Spinal cord (tissue), 10 donors: ENCODE results near the gene MRPS18C. TPM values are rescaled to one million over a fixed set of nuclear protein-coding genes. Genes with fewer than 3 reads are reported as not detected.

Experiments
- DNase-seq, 6 donors: peaks; one replicate each; pipeline versions ENCODE4 v3.0.0 to v3.0.0-alpha.2; 2013 to 2015; ENCODE audit warnings: low spot score in 6 of 6, low read depth in 4 of 6
- H3K27ac ChIP-seq: one replicate; pipeline ENCODE4 v1.5.1; 2013; ENCODE audit warnings: low read depth, low read length, control low read depth
- H3K27me3 ChIP-seq: one replicate; pipeline ENCODE4 v1.6.1; 2013; ENCODE audit warnings: low read length; ENCODE audit not compliant: control insufficient read depth, insufficient read depth
- H3K36me3 ChIP-seq: one replicate; pipeline ENCODE4 v1.6.1; 2013; ENCODE audit warnings: low read length; ENCODE audit not compliant: control insufficient read depth, insufficient read depth
- H3K4me1 ChIP-seq: one replicate; pipeline ENCODE4 v1.6.1; 2013; ENCODE audit warnings: low read length; ENCODE audit not compliant: control insufficient read depth, insufficient read depth
- H3K4me3 ChIP-seq: one replicate; pipeline ENCODE4 v1.5.1; 2013; ENCODE audit warnings: low read depth, low read length, control low read depth
- H3K9me3 ChIP-seq: one replicate; pipeline ENCODE4 v1.6.1; 2013; ENCODE audit warnings: low read length; ENCODE audit not compliant: control insufficient read depth, insufficient read depth
- WGBS: methylation state at CpG from one replicate; pipeline ENCODE4 v1.1.5; 2013; ENCODE audit warnings: missing lambda C conversion rate; ENCODE audit not compliant: insufficient coverage; 5-methylcytosine and 5-hydroxymethylcytosine counted together
- polyA plus RNA-seq, 2 donors: library from polyadenylated mRNA; unstranded; fragments of 120-200 nt; gene quantifications; one replicate each; pipeline ENCODE4 v1.2.1, GENCODE V29; 2013; ENCODE audit not compliant: insufficient read length in 2 of 2
- total RNA-seq, 2 donors: library from RNA; depleted of rRNA in 1 of 2; stranded (reverse); fragments of 120-200 nt in 1 of 2; fragments of >200 nt in 1 of 2; gene quantifications; one replicate each; pipeline versions ENCODE4 v1.2.3 to v1.2.4, GENCODE V29; 2013 to 2014
- donor health status: healthy.

Gene MRPS18C
- total and polyA plus RNA-seq, 4 donors = 30.1 to 64.7 (median 52.6) TPM

- Histone ChIP-seq H3K4me1 (no peaks in the 10 kb centered on the region), H3K27me3 (no peaks in the 10 kb centered on the region), H3K4me3 (no peak overlapping the region), H3K27ac (no peak overlapping the region), H3K9me3 (no peaks in the 10 kb centered on the region), H3K36me3 (peaks cover 16% of the 10 kb centered on the region)
- 100% methylated on average over 1 of the region's 3 CpGs for WGBS
- no peak for DNase-seq
Measured at GRCh38 chr4:83440899-83441298, 15.0 kb upstream of the MRPS18C start.

- WGBS = 63% methylated on average over 1 of the region's 2 CpGs
- H3K27ac ChIP-seq = no peak overlapping the region
Measured at GRCh38 chr4:83449009-83449408, 6.8 kb upstream of the MRPS18C start.

GRCh38 chr4:83454686-83455085 lies 1.2 kb upstream of the MRPS18C start:
- Histone ChIP-seq H3K9me3 (no peaks in the 10 kb centered on the region), H3K4me1 (peaks cover 7% of the 10 kb centered on the region), H3K27ac (peak overlapping the region; percentile 97), H3K4me3 (peak overlapping the region; percentile 98), H3K36me3 (peaks cover 9% of the 10 kb centered on the region), H3K27me3 (no peaks in the 10 kb centered on the region)
- peak in 2 of 6 donors; percentile 1 to 2 for DNase-seq
- WGBS = 67% methylated on average over 4 of the region's 6 CpGs

More at GRCh38 chr4:83449009-83449408, 6.8 kb upstream of the MRPS18C start:
- Histone ChIP-seq H3K9me3 (no peaks in the 10 kb centered on the region), H3K27me3 (no peaks in the 10 kb centered on the region), H3K4me3 (no peak overlapping the region), H3K4me1 (peaks cover 2% of the 10 kb centered on the region), H3K36me3 (peaks cover 5% of the 10 kb centered on the region)
- no peak for DNase-seq

- Histone ChIP-seq H3K9me3 (no peaks in the 10 kb centered on the region), H3K27ac (peak overlapping the region; percentile 97), H3K27me3 (no peaks in the 10 kb centered on the region), H3K4me3 (peak overlapping the region; percentile 98), H3K36me3 (peaks cover 12% of the 10 kb centered on the region), H3K4me1 (peaks cover 7% of the 10 kb centered on the region)
- no peak for DNase-seq
- WGBS = 0% methylated on average over 1 of the region's 7 CpGs
Measured at GRCh38 chr4:83456184-83456501, 285 bp downstream of the MRPS18C start.

GRCh38 chr4:83473423-83473822 lies 17.6 kb downstream of the MRPS18C start:
- Histone ChIP-seq H3K9me3 (no peaks in the 10 kb centered on the region), H3K27ac (no peak overlapping the region), H3K36me3 (peaks cover 5% of the 10 kb centered on the region), H3K27me3 (no peaks in the 10 kb centered on the region), H3K4me3 (no peak overlapping the region), H3K4me1 (no peaks in the 10 kb centered on the region)
- DNase-seq = no peak
- no CpG with 5 or more reads among the region's 4 CpGs for WGBS

GRCh38 chr4:83473966-83474365 lies 18.1 kb downstream of the MRPS18C start:
- peaks cover 5% of the 10 kb centered on the region for H3K36me3 ChIP-seq
- H3K4me3 ChIP-seq = no peak overlapping the region
- no peaks in the 10 kb centered on the region for H3K9me3 ChIP-seq
- DNase-seq = no peak
- WGBS = no CpG with 5 or more reads among the region's 2 CpGs
- H3K27ac ChIP-seq = no peak overlapping the region
- H3K27me3 ChIP-seq = no peaks in the 10 kb centered on the region
- H3K4me1 ChIP-seq = no peaks in the 10 kb centered on the region

GRCh38 chr4:83484500-83485461 lies 28.9 kb downstream of the MRPS18C start, which contains the start of gene ABRAXAS1:
ABRAXAS1 (minus strand) TSS chr4:83485100; CDS start chr4:83485072, 28 bp downstream.
- under 1% methylated on average over 93 of the region's 93 CpGs for WGBS
- Histone ChIP-seq H3K4me3 (peak within 1 kb of the TSS; percentile 83), H3K27ac (peak within 1 kb of the TSS; percentile 82), H3K9me3 (no peaks in the 10 kb centered on the region), H3K4me1 (peaks cover 6% of the 10 kb centered on the region), H3K27me3 (no peaks in the 10 kb centered on the region), H3K36me3 (no peaks in the 10 kb centered on the region)
- DNase-seq = peak; percentile 78 to 98 (median 92)

GRCh38 chr4:83486457-83487129 lies 30.7 kb downstream of the MRPS18C start:
- Histone ChIP-seq H3K27ac (no peak overlapping the region), H3K9me3 (no peaks in the 10 kb centered on the region), H3K36me3 (no peaks in the 10 kb centered on the region), H3K27me3 (no peaks in the 10 kb centered on the region), H3K4me3 (no peak overlapping the region), H3K4me1 (peaks cover 6% of the 10 kb centered on the region)
- DNase-seq = no peak
- 67% methylated on average over 2 of the region's 3 CpGs for WGBS

GRCh38 chr4:83489711-83490326 lies 34.0 kb downstream of the MRPS18C start:
- 38% methylated on average over 1 of the region's 1 CpG for WGBS

More at GRCh38 chr4:83489711-83490326, 34.0 kb downstream of the MRPS18C start:
- Histone ChIP-seq H3K4me3 (no peak overlapping the region), H3K36me3 (no peaks in the 10 kb centered on the region), H3K27ac (no peak overlapping the region), H3K27me3 (no peaks in the 10 kb centered on the region), H3K4me1 (no peaks in the 10 kb centered on the region), H3K9me3 (no peaks in the 10 kb centered on the region)
- peak in 1 of 6 donors; percentile 1 for DNase-seq
